GM19455 (cell line): ENCODE data around the gene SFT2D3.

ENCODE experiments used
- ATAC-seq: cut with Tn5 transposase; IDR thresholded peaks from one replicate; pipeline ENCODE4 v1.9.1; 2021; ENCODE audit not compliant: unreplicated experiment

Gene SFT2D3

GRCh38 chr2:127737892-127738291 lies 36.6 kb downstream of the SFT2D3 start:
- no peak for ATAC-seq

GRCh38 chr2:127739800-127740199 lies 38.5 kb downstream of the SFT2D3 start:
- ATAC-seq = no peak

GRCh38 chr2:127740665-127741288 lies 39.5 kb downstream of the SFT2D3 start:
- ATAC-seq = no peak

- no peak for ATAC-seq
These were observed 42.3 kb downstream of the SFT2D3 start for GRCh38 chr2:127743477-127744026.

- no peak for ATAC-seq
These were observed 46.3 kb downstream of the SFT2D3 start for GRCh38 chr2:127747621-127748020.

- ATAC-seq = peak; percentile 95
These were observed 48.2 kb downstream of the SFT2D3 start for GRCh38 chr2:127749537-127749936.

- no peak for ATAC-seq
These were observed 52.1 kb downstream of the SFT2D3 start for GRCh38 chr2:127753374-127753773.

GRCh38 chr2:127754186-127754585 lies 52.9 kb downstream of the SFT2D3 start:
- no peak for ATAC-seq
